Renal cortex interstitium (tissue), 11 donors: Measurements from ENCODE around the gene FGGY. TPM values are rescaled to one million over a fixed set of nuclear protein-coding genes. Genes with fewer than 3 reads are reported as not detected.
A peak's percentile ranks its signal among the peaks of the same experiment; 100 is the strongest.
"Not testable (repeated sequence)": the region's sequence is repeated elsewhere in the genome, so short reads cannot be mapped to it uniquely, and the experiment has no call there.

Experiments used
- DNase-seq, 11 donors: peaks; one replicate each; pipeline ENCODE4 v3.0.0-alpha.2; 2013; ENCODE audit warnings: low read depth in 9 of 11, low spot score in 4 of 11; ENCODE audit errors: extremely low read depth in 1 of 11
- polyA plus RNA-seq, 3 donors: library from polyadenylated mRNA; unstranded; fragments of 120-200 nt; gene quantifications; one replicate each; pipeline ENCODE4 v1.2.1, GENCODE V29; 2013; ENCODE audit not compliant: insufficient read length in 3 of 3

Gene FGGY
- polyA plus RNA-seq, 3 donors, result 21.4 to 22.1 (median 21.9) TPM

DNA sequence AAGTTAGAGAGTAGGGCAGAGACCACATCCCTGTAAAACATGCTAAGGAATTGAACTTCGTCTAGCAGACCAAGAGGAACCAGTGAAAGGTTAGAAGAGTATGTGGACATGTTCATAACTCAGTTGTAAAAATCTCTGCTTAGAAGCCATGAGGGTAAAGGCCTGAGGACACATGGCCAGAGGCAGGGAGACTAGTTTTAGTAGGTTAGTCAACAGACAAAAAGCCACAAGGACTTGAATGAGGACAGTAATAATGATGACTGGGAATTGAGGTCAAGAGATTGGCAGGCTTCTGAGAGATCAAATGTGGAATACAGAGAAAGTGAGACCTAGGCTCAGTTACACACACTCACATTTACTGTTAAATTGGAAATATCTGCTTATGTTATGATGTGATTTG, 312.4 kb downstream of the FGGY start:
- no peak for DNase-seq

DNA sequence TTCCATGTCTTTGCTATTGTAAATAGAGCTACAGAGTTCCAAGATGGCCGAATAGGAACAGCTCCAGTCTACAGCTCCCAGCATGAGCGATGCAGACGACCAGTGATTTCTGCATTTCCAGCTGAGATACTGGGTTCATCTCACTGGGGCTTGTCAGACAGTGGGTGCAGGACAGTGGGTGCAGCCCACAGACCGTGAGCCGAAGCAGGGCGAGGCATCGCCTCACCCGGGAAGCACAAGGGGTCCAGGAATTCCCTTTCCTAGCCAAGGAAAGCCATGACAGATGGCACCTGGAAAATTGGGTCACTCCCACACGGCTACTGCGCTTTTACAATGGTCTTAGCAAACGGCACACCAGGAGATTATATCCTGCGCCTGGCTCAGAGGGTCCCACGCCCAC, 313.6 kb downstream of the FGGY start:
- DNase-seq, result not testable (repeated sequence)

DNA sequence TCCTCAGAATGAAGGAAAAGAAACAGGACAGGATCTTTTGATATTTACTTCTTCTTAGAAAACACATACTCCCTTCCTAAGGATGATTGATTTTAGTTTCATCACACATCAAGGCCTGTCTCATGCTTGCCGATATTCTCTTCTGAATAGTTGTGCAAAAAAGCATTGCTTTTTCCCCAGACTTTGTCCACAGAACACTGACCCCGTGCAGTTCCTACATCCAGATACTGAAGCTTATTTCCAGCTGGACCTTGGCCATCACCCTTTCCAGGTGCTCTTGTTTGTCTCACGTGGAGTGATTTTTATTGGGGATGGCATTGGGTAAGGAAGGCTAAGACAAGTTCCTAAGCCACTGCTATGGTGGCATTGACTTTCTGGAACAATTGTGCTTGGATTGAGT, 320.5 kb downstream of the FGGY start:
- DNase-seq, result no peak

DNA sequence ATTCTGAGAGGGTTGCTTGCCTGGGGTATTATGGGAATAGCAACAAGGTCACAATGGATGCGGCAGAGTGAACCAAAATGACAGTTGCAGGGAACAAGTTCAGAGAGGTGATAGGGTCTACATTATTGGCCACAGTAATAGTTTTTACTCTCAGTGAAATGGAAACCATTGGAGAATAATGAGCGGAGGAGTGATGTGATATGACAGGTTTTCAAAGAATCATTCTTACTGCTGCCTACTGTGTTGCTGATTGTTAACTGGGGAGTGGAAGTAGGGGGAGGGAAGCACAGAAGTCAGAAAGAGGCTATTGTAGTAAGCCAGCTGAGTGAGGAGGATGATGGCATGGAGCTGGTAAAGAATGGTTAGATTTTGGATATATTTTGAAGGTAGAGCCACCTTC, 322.7 kb downstream of the FGGY start:
- no peak for DNase-seq

DNA sequence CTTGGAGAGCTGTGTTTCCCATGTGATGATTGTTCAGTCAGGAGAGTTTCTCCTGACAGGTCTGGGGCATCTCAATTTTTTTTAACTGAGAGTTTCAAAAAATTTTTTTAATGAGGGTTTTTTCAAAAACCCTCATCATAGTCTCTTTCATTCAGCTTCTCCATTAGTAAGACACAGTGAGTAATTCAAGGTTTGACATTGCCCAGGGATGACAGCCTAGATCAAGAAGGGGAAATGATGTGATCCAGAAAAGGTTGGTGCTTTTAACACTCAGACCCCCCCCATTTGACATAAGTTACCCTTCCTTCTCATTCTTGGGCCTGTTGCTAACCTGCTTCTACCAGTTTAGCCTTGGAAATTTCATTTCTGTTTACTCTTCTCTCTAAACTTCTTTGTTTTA, 328.5 kb downstream of the FGGY start:
- DNase-seq, result no peak

DNA sequence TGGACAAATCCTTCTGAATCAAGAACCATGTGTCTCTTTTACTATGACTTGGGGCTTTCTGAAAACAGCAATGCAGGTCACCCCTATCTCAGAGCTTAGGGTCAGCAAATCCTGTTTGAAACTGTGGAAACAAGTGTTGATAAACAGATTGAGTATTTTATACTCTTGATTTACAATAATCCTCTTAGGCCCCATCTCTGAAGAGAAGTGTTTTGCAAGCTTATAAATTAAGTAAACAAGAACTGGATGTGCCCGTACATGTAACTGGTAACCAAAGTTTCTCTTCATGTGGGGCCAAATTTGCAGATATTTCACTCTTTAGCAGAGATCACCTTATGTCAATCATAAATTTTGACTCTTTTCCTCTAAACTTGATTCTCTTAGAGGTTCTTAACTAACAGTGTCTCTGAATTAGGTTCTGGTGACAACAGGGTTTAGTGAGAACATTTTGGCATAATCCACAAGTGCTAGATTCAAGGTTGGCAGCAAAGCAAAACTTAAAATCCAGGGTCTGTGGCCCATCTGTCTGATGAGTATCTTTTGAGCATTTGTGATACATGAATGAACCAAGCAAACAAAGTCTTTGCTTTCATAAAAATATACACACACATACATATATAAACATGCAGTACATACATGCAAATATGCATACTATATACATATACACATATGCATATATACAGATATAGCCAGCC, 334.8 kb downstream of the FGGY start:
- DNase-seq, result no peak

DNA sequence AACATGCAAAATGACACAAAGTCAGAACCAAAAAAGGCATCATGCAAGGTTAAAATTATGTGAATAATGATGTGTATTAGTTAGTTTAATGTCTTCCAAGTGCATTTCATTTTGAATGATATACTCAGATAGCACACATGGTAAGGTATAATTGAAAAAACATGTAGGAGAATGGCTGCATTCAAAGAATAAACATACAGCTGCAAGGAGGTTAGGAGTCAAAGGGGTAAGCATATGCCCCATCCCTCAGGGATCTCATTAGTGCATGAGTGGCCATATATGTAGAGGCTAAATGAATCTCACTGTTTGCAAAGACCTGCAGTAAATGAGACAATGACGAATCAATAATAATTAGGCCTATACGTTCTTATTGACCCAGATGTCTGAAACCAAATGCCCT, 338.2 kb downstream of the FGGY start:
- DNase-seq, result no peak

DNA sequence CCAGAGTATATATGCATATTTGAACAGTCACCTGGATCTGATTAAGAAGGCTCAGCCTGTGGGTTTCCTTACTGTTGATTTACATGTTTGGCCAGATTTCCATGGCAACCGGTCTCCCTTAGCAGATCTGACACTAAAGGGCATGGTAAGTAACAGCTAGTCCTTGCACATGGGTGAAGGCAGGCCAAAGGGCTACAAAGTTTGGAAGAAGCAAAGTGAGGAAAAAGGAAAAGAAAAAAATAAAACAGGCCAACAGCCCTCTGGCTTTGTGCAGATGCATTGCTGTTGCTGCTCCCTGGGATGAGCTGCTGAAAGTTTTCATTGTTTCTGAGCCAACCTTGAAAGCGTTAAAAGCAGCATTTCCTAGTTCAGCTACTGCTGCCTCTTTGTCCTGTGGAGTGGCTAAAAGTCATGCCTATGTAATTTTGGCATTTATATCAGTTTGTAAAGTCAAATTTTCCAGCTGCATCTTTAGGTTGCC, 341.4 kb downstream of the FGGY start:
- DNase-seq, result peak; percentile 31 to 79 (median 54)

DNA sequence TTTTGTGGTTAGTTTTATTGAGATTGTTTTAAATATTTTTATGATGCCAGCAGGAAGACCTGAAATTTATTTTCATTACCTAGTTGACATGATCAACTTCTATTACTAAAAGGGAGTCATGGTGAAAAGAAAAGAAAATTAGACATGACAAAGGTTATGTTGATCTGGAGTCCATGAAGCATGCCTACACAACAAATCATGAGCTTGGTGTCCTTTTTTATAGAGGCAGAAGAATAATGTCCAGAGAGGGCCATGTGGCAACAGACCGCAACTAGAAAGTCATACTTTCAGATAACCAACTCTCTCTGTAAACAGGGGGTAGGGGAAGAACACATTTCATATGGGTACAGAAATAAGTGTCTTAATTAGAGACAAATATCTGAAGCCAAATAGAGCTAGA, 342.4 kb downstream of the FGGY start:
- peak in 2 of 11 donors; percentile 12 to 46 for DNase-seq

DNA sequence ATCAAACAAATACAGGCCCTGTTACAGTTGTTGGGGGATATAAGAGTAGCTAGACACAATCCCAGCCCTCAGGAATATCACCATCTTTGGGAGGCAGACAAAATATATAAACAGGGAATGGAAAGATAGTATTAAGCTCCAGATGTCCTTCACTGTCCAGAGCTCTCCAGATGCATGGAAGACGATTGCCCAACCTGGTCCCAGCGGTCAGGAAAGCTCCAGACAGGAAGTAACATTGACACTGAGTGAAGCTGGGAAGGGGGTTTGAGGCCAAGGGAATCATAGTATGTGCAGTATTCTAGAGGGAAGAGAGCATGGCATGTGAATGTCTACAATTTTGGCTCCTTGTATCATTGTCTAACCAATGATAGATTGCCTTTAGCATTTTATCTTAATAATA, 344.0 kb downstream of the FGGY start:
- no peak for DNase-seq

DNA sequence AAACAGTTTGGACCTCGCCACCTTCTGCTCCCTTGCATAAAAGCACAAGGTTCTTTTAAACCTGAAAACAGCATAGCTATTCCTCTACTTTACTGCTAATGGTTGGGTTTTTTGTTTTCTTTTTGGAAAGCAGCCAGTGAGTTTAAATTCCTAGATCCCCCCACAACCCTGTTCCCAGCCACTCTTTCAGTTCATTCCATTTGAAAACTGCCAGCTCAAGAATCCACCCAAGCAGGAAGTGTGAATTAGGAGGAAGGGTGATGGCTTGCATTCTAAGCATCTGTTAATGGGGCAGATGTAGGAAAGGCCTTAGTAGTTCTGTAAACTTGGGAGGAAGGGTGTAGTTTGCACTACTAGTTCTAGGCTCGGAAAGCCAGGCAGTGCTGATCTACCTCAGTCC, 344.9 kb downstream of the FGGY start:
- no peak for DNase-seq

DNA sequence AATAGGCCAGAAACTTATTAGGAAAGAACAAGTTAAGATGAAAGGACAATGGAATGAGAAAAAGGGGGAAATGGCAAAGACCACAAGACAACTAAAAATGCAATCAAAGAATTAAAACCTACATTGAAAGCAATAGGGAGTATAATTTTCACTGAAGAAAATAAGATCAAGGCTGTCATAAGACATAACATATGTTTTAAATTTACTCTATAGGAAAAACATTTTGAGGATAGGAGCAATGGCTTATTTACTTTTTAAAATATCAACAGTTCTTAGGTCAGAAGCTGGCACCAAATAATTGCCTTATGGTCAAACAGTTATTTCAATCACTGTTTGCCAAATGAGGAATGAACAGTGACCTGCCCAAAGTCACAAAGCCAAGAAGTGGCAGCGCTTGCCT, 346.6 kb downstream of the FGGY start:
- DNase-seq, result no peak

DNA sequence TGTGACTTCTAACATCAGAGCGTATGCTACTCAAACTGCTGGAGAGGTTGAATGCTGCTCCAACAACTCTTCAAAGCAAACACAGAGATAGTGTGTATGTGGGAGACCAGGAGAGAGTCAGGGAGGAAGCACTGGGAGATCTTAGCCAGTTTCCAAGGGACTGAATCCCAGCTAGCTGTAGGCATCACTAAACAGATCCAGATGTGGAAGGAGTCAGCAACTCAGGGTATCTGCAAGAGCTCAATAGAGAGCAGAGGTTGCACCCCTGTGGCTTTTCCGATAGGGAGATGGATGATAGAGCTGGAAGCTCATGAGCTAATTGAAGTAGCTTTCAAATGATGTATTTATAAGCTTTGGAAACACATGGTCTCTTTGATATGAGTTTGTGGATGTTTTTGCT, 349.0 kb downstream of the FGGY start:
- no peak for DNase-seq

DNA sequence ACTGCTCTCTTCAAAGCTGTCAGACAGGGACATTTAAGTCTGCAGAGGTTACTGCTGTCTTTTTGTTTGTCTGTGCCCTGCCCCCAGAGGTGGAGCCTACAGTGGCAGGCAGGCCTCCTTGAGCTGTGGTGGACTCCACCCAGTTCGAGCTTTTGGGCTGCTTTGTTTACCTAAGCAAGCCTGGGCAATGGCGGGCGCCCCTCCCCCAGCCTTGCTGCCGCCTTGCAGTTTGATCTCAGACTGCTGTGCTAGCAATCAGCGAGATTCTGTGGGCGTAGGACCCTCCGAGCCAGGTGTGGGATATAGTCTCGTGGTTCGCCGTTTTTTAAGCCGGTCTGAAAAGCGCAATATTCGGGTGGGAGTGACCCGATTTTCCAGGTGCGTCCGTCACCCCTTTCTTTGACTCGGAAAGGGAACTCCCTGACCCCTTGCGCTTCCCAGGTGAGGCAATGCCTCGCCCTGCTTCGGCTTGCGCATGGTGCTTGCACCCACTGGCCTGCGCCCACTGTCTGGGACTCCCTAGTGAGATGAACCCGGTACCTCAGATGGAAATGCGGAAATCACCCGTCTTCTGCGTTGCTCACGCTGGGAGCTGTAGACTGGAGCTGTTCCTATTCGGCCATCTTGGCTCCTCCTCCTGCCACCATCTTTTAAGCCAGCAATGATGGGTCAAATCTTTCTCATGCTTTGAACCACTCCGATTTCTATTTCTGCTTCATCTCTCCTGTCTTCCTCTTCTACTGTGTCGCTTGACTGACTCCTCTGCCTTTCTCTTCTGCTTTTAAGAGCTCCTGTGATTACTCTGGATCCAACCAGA, 356.5 kb downstream of the FGGY start:
- not testable (repeated sequence) for DNase-seq

DNA sequence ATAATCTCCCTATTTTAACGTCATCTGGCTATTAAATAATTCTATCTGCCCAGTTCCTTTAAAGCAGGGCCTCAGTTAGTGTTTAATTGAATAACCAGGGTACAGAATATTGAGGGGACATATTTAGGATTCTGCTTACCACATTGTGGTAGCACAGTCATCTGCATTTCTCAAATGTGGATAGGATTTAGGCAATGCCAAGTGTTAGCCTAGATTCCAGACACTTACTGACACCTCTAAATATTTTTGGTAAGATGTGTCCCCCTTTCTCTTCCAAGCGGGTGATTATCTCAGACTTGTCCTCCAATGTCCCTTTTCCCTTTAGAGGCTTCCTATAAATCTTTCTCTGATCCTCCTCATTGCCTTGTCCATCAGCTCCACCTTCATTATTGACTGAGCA, 357.1 kb downstream of the FGGY start:
- no peak for DNase-seq

DNA sequence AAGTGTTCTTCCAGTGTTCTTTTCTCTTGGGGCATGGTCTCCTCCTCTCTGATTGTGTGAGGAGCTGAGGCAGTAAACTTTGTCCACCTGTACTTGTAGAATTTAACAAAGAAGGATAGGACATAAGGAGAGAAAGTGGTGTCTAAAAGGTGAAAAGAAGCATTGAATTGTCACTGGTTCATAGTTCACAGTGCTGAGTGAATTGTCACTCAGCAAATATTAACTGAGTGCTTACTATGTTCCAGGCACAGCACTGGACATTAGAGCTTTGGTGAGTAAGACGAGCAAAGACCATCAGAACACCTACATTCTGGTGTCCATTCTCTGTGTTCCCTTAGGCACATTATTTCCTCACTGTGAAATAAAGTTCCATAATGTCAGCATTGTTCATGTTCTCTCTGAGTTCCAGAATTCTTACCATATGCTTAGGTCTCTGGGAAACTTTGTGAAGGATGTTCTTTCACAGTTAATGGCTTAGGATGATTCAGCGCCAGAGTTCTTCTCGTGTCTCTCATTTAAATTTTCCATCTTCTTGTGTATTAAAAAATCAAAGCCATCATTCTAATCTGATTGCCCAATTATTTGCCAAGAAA, 361.1 kb downstream of the FGGY start:
- no peak for DNase-seq

DNA sequence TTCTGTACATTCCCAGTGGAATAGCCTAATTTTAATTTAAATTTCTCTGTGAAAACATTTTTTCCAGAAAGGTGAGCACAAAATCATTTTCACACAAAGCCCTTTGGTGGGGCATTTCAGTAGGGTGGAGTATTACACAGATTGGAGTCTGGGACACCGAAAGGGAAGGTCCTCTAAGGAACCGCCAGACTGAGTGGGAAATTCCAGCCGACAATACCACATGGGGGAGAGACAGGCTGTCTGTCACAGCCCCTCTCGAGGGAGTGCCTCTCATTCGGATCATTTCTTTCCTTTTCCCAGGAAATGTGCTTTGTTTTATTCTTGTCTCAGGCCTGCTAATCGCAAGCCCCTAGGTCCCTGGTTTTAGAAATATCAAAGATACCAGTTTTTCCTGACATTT, 367.3 kb downstream of the FGGY start:
- no peak for DNase-seq

DNA sequence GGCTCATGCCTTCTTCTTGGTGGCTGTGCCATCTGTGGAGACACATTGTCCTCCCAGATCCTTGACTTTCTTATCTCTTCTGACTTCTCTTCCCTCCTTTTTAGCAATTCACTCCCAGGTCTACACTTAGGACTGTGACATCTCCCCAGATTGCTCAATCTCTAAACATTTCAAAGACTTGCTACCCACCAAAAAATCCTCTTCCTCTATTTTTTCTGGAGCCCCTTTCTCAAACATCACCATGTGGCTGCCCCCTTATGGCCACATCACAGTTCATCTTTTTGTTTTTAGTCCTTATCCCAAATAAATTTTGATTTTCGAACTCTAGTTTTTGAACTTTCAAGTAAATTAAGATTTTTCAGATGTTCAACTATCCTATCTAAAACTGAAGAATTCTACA, 369.2 kb downstream of the FGGY start:
- no peak for DNase-seq

DNA sequence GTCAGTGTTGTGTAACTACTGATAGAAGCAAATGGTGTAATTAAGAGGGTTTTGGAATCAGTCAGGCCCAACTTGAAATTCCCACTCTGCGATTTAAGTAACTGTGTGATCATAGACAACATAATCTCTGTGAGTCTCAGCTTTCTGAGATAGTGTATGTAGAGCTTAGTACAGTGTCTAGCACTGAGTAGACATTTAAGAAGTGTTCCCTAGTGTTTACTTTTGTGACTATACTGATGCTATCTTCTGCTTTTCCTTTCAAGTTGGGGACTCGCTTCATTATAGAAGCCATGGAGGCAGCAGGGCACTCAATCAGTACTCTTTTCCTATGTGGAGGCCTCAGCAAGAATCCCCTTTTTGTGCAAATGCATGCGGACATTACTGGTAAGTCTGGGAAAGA, 370.1 kb downstream of the FGGY start:
- DNase-seq, result no peak

DNA sequence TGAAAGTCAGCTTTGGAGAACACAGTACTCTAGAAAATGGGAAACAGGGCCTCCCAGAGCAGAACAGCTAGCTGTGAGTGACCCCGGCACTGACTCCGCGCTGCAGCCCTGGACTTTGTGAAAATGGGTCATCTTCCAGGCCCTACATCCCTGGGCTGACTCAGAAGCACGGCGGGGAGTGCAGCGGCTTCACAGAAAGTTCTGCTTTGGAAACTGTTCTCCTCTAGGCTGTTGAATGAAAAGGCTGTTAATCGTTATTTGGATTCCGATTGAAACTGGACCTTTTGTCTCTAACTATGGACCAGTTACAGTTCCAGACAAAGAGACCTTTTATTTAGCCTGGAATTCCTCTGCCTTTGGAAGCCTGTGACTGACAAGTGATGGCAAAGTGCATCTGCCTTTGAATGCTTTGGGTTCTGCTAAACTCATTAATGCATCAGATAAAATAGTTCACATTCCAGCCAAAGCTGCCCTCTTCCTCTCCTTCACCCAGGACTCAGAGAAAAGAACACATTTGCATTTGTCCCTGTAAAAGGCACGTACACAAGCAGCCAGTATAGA, 372.9 kb downstream of the FGGY start:
- DNase-seq, result no peak
